Measurements from ENCODE around the gene P3H3.
"Not testable (repeated sequence)": the region's sequence is repeated elsewhere in the genome, so short reads cannot be mapped to it uniquely, and the experiment has no call there.

DNA sequence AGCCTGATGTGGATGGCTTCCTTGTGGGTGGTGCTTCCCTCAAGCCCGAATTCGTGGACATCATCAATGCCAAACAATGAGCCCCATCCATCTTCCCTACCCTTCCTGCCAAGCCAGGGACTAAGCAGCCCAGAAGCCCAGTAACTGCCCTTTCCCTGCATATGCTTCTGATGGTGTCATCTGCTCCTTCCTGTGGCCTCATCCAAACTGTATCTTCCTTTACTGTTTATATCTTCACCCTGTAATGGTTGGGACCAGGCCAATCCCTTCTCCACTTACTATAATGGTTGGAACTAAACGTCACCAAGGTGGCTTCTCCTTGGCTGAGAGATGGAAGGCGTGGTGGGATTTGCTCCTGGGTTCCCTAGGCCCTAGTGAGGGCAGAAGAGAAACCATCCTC, 42.1 kb downstream of the P3H3 start:
- TF ChIP-seq, protein P1, sequence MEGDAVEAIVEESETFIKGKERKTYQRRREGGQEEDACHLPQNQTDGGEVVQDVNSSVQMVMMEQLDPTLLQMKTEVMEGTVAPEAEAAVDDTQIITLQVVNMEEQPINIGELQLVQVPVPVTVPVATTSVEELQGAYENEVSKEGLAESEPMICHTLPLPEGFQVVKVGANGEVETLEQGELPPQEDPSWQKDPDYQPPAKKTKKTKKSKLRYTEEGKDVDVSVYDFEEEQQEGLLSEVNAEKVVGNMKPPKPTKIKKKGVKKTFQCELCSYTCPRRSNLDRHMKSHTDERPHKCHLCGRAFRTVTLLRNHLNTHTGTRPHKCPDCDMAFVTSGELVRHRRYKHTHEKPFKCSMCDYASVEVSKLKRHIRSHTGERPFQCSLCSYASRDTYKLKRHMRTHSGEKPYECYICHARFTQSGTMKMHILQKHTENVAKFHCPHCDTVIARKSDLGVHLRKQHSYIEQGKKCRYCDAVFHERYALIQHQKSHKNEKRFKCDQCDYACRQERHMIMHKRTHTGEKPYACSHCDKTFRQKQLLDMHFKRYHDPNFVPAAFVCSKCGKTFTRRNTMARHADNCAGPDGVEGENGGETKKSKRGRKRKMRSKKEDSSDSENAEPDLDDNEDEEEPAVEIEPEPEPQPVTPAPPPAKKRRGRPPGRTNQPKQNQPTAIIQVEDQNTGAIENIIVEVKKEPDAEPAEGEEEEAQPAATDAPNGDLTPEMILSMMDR (IDR thresholded peaks at IDR 0.05 in 4 of 5, conservative IDR thresholded peaks at IDR 0.05 in 1 of 5), result not testable (repeated sequence)
- not testable (repeated sequence) for TF ChIP-seq POLR2A (IDR thresholded peaks at IDR 0.05)
